Ishikawa (cell line): ENCODE measurements around the gene TENM3.

Experiments used
- CEBPB ChIP-seq: IDR thresholded peaks from 2 replicates; pipeline ENCODE4 v1.6.1; 2012
- CREB1 ChIP-seq: IDR thresholded peaks from 2 replicates; pipeline ENCODE4 v1.6.1; 2012; ENCODE audit warnings: low read depth
- EGR1 ChIP-seq: IDR thresholded peaks from 2 replicates; pipeline ENCODE4 v1.6.1; 2012
- EP300 ChIP-seq: IDR thresholded peaks from 2 replicates; pipeline ENCODE4 v1.6.1; 2012; ENCODE audit warnings: borderline replicate concordance
- FOXM1 ChIP-seq: IDR thresholded peaks from 2 replicates; pipeline ENCODE4 v1.6.1; 2012; ENCODE audit warnings: low read depth, borderline replicate concordance
- MAX ChIP-seq: IDR thresholded peaks from 2 replicates; pipeline ENCODE4 v1.6.1; 2012
- NFIC ChIP-seq: IDR thresholded peaks from 2 replicates; pipeline ENCODE4 v1.6.1; 2012
- RAD21 ChIP-seq: IDR thresholded peaks from 2 replicates; pipeline ENCODE4 v1.6.1; 2012; ENCODE audit warnings: low read depth
- TAF1 ChIP-seq: IDR thresholded peaks from 2 replicates; pipeline ENCODE4 v1.6.1; 2012; ENCODE audit warnings: low read depth, mild to moderate bottlenecking
- TCF12 ChIP-seq: IDR thresholded peaks from 2 replicates; pipeline ENCODE4 v1.6.1; 2012; ENCODE audit warnings: low read depth
- TEAD4 ChIP-seq: IDR thresholded peaks from 2 replicates; pipeline ENCODE4 v1.6.1; 2012
- YY1 ChIP-seq: IDR thresholded peaks from 2 replicates; pipeline ENCODE4 v1.6.1; 2012; ENCODE audit warnings: low read depth
- ZBTB7A ChIP-seq: IDR thresholded peaks from 2 replicates; pipeline ENCODE4 v1.6.1; 2012; ENCODE audit warnings: low read depth
- TF ChIP-seq, protein P1 (sequence below): IDR thresholded peaks from 2 replicates; pipeline ENCODE4 v1.6.1; 2012; ENCODE audit warnings: low read depth, mild to moderate bottlenecking
- TF ChIP-seq, protein P2 (sequence below): IDR thresholded peaks from 2 replicates; pipeline ENCODE4 v1.6.1; 2012

TENM3 gene

DNA sequence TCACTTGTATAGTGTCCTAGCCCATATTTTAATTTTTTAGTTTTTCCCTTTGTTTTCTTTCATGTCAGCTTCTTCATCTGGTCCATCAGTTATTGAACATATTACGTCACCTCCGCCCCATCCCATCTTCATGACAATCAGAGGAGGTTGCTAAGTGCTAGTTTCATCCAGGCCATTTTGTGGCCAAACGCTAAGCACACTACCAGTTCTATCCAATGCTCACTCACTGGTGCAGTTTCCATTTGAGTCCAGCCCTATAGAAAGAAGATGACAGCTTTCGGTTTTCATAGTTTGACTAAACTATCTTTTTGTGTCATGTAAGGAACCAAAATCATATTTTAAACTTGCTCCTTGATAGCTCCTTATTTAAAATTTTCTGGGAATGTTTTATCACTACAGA is 304.2 kb downstream of the TENM3 start:
- TF ChIP-seq YY1 = no peak
- TF ChIP-seq FOXM1 = no peak
- TF ChIP-seq, protein P1, sequence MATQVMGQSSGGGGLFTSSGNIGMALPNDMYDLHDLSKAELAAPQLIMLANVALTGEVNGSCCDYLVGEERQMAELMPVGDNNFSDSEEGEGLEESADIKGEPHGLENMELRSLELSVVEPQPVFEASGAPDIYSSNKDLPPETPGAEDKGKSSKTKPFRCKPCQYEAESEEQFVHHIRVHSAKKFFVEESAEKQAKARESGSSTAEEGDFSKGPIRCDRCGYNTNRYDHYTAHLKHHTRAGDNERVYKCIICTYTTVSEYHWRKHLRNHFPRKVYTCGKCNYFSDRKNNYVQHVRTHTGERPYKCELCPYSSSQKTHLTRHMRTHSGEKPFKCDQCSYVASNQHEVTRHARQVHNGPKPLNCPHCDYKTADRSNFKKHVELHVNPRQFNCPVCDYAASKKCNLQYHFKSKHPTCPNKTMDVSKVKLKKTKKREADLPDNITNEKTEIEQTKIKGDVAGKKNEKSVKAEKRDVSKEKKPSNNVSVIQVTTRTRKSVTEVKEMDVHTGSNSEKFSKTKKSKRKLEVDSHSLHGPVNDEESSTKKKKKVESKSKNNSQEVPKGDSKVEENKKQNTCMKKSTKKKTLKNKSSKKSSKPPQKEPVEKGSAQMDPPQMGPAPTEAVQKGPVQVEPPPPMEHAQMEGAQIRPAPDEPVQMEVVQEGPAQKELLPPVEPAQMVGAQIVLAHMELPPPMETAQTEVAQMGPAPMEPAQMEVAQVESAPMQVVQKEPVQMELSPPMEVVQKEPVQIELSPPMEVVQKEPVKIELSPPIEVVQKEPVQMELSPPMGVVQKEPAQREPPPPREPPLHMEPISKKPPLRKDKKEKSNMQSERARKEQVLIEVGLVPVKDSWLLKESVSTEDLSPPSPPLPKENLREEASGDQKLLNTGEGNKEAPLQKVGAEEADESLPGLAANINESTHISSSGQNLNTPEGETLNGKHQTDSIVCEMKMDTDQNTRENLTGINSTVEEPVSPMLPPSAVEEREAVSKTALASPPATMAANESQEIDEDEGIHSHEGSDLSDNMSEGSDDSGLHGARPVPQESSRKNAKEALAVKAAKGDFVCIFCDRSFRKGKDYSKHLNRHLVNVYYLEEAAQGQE = no peak
- no peak for TF ChIP-seq EP300

GRCh38 chr4:182548156-182548555 is 305.0 kb downstream of the TENM3 start:
- TF ChIP-seq YY1 (no peak), NFIC (no peak), MAX (no peak), TEAD4 (no peak), RAD21 (no peak), FOXM1 (no peak), CREB1 (no peak), TCF12 (no peak), EGR1 (no peak), TAF1 (no peak)
- TF ChIP-seq, protein P2, sequence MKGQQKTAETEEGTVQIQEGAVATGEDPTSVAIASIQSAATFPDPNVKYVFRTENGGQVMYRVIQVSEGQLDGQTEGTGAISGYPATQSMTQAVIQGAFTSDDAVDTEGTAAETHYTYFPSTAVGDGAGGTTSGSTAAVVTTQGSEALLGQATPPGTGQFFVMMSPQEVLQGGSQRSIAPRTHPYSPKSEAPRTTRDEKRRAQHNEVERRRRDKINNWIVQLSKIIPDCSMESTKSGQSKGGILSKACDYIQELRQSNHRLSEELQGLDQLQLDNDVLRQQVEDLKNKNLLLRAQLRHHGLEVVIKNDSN = no peak
- TF ChIP-seq, protein P1 = no peak

DNA sequence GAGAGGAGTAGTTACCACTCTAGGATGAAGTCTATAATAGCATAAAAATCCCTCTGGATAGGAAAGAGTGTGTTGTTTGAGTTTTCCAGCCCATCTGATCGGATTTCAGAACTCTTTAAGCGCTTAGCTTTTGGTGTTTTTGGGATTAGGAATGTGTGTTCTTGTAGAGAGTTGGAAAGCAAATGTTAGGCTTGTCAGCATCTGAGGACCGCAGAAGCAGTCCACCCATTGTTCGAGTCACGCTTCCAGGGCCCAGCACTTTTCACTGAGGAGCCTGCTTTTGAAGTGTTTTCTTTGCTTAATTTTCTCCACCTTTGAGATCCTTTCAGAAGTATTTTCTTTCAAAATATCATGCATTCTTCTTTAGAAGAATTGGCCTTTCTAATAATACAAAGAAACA is 306.2 kb downstream of the TENM3 start:
- TF ChIP-seq TEAD4 = no peak
- no peak for TF ChIP-seq CEBPB
- no peak for TF ChIP-seq ZBTB7A
- no peak for TF ChIP-seq TCF12
- no peak for TF ChIP-seq NFIC
- no peak for TF ChIP-seq YY1
- TF ChIP-seq, protein P1 = no peak
- TF ChIP-seq EP300 = no peak
- TF ChIP-seq, protein P2 = no peak
- TF ChIP-seq CREB1 = no peak
- no peak for TF ChIP-seq TAF1
- no peak for TF ChIP-seq FOXM1
- no peak for TF ChIP-seq MAX
- no peak for TF ChIP-seq EGR1
- TF ChIP-seq RAD21 = no peak

- no peak for TF ChIP-seq TCF12
- no peak for TF ChIP-seq EGR1
- TF ChIP-seq, protein P2 = no peak
- no peak for TF ChIP-seq NFIC
- no peak for TF ChIP-seq TEAD4
- no peak for TF ChIP-seq ZBTB7A
- no peak for TF ChIP-seq MAX
- TF ChIP-seq, protein P1 = no peak
- no peak for TF ChIP-seq YY1
- no peak for TF ChIP-seq RAD21
- TF ChIP-seq TAF1 = no peak
- no peak for TF ChIP-seq FOXM1
- no peak for TF ChIP-seq CREB1
Measured at GRCh38 chr4:182552948-182553347, 309.7 kb downstream of the TENM3 start.
